ENCODE results near the gene CRHR2.

CRHR2 gene

DNA sequence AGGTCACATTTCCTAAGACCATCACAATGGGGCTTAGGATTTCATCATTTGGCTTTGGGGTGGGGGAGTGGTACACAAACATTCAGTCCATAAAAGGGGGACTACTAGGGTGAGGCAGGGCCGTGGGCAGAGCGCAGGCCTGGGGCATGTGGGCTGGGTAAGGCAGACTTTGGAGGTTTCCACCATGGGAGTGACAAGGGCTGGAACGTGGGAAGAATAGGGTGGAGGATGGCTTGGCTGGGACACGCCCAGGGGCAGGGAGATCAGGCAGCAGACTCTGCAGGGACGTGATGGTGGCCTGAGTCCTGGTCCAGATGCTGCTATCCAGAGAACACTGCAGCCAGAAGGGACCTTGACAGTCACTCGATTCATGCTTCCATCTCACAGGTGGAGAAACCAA lies 24.7 kb upstream of the CRHR2 start:
- DNase-seq (ENCODE audit: low spot score) = no peak

DNA sequence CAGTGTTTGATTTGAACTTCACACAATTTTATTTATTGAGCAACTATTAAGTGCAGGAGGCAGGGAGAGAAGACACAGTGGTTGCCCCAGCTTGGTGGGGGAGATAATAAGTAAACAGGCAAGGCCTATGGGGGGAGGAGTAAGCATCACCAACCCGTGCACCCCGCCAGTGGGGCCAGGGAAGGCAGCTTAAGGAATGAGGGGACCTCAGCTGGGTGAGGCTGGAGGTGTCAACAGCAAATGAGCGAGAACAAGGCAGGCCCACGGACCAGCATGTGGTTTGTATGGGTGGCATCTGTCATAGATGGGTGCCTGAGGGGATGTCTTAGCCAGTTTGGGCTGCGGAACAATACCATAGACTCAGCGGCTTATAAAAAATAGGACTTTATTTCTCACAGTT lies 24.1 kb upstream of the CRHR2 start:
- no peak for DNase-seq (ENCODE audit: low spot score)

DNA sequence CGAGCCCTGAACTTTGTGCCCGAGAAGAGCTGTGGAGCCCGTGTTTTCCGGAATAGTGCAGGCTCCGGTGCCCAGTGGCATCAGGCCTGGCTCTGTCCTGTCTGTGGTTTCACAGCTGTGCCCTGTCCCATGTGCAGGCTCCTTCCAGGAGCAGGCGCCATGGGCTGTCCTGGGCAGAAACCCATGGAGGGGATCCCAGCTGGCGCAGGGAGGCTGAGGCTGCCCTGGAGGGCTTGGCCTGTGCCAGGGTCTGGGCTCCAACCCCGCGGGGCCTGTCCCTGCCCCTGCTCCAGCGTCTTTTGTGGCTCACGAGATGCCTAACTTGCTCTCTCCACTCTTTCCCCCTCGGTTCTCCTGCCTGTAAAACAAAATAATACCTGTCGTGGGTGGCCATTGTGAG lies 23.3 kb upstream of the CRHR2 start:
- DNase-seq (ENCODE audit: low spot score) = no peak

DNA sequence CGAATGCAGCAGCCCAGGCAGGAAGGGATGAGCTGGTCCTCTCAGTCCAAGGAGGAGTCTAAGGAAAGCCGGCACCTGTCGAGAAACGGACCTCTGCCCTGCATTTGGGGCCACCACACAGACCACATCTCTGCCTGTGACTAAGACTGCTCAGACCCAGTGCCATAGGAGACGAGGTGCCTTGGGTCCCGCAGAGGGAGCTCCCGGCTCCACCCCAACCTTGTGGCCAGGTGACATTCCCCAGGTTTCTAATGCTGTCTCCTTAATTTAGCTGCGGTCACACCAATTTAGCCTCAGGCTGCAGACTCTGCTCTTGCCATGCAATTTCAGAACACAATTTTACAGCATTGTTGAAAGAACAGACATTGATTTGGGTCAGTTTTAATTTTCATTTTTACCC lies 22.8 kb upstream of the CRHR2 start:
- no peak for DNase-seq (ENCODE audit: low spot score)

DNA sequence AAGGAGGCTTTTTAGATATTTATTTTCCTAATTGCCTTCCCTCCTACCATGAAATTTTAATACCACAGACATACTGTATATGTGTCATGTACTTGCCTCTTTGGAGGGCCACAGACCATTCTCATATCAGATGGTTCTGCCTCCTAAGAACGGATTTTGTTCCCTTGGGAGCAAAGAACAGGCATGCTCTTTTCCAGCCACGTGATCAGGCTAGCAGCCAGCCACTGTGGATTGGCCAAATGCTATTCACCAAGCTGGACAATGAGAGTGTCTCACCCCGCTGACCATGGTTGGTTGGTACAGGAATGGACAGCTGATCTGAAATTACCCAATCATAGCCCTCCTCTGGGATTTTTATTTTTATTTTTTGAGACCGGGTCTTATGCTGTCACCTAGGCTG lies 21.5 kb upstream of the CRHR2 start:
- no peak for DNase-seq (ENCODE audit: low spot score)

DNA sequence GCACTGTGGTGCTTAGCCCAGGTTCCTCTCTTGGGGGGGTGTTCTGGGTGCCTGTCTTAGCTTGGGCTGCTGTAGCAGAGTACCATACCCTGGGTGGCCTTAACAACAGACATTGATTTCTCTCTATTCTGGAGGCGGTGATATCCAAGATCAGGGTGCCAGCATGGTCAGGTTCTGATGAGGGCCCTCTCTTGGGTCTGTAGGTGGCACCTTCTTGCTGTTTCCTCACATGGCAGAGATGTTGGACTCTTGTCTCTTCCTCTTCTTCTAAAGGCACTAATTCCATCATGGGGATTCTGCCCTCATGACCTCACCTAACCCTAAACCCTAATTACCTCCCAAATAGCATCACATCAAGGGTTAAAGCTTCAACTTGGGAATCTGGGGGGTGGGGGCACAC lies 19.9 kb upstream of the CRHR2 start:
- no peak for DNase-seq (ENCODE audit: low spot score)

DNA sequence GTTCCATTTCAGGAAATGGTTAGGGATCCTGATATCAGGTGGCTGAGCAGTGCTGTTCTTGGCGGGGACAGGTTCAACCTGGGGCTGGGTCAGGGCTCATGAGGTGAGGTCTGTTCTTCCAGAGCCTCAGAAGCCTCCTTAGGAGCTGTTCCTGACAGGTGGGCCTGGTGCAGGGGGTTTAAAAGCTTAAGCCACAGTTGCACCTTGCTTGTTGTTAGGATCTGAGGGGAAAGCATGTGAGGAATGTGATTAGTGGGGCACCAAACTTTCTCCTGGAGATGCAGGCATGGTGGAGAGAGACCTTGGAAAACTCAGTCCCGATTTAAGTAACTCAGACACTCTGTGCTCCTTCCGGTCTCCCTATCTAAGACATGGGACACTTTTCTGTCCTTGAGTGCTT lies 18.7 kb upstream of the CRHR2 start:
- DNase-seq (ENCODE audit: low spot score) = no peak

DNA sequence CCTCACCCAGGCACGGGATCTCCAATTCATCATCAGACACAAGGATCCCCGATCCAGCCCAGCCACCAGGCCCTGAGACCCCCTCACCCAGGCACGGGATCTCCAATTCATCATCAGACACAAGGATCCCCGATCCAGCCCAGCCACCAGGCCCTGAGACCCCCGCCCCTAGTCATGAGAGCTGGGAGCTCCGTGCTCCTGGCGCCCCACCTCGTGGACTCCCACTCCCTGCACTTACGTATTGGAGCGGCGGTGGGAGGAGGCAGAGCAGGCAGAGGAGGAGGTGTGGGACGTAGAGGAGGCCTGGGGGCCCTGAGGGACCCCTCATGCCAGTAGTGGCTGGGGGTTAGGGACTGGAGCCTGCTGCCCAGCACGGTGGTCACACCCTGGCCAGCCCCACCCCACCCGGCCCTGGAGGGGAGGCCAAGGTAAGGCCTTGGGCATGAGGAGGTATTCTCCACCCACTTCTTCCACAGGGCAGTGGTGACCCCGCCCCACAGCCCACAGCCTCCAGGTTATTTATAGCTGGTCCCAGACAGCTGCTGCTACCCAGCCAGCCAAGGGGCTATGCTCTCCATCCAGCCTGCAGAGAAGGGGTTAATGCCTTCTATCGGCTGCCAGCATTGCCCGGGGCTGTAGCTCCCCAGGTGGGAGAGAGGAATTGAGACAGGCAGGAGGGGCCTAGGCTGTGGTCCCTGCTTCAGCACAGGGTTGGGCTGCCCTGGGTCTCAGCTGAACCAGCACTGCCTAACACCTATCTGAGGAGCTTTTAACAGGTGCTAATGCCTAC lies 17.6 kb upstream of the CRHR2 start:
- DNase-seq (ENCODE audit: low spot score) = no peak

DNA sequence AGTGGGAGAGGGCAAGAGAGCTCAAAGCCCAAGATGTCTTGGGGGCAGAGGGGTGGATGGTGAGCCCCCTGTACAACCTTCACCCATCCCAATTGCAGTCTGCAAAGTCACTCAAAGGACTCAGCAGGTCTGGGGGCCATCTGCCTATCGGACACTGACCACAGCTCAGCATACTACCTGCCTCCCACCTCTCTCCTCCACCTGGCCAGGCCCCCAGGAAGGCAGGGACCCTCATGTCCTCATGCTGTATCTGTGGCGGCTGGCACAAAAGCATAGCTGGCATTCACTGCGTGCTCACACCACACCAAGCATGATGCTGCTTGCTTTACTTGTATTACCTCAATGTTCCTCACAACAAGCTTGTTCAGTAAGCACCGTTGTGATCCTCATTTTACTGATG lies 16.2 kb upstream of the CRHR2 start:
- no peak for DNase-seq (ENCODE audit: low spot score)

DNA sequence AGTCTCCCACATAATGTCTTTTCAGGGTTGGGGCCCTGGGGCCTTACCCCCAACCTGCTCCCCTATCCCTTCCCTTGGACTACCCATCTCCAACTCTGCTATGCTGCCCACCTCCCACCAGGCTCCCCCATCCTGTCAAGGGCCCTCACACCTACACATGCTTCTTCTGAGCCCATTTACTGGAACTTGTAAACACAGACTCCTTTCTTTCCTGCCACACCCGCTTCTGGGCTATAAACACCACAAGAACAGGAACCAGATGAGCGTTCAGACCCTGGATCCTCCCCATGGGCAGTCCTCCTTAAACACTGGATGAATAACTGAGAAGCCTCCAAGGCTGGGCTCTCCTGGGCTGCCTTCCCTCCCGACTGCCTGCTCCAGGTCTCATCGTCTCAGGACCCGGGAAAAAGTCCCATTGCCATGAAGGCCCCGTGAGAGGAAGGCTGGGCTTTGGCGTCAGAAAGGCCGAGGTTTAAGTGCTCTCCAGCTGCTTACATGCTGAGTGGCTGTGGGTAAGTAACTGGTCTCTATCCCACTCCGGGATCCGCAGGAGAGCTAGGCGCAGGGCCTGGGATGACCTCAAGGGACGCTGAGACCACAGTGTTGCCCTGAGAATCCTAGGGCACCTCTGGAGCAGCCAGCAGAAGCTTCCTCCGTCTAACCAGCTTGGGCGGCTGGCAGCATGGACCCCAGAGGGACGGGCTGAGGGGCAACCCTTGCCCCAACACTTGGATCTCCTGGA lies 15.6 kb upstream of the CRHR2 start:
- peak; percentile 80 for DNase-seq (ENCODE audit: low spot score)

DNA sequence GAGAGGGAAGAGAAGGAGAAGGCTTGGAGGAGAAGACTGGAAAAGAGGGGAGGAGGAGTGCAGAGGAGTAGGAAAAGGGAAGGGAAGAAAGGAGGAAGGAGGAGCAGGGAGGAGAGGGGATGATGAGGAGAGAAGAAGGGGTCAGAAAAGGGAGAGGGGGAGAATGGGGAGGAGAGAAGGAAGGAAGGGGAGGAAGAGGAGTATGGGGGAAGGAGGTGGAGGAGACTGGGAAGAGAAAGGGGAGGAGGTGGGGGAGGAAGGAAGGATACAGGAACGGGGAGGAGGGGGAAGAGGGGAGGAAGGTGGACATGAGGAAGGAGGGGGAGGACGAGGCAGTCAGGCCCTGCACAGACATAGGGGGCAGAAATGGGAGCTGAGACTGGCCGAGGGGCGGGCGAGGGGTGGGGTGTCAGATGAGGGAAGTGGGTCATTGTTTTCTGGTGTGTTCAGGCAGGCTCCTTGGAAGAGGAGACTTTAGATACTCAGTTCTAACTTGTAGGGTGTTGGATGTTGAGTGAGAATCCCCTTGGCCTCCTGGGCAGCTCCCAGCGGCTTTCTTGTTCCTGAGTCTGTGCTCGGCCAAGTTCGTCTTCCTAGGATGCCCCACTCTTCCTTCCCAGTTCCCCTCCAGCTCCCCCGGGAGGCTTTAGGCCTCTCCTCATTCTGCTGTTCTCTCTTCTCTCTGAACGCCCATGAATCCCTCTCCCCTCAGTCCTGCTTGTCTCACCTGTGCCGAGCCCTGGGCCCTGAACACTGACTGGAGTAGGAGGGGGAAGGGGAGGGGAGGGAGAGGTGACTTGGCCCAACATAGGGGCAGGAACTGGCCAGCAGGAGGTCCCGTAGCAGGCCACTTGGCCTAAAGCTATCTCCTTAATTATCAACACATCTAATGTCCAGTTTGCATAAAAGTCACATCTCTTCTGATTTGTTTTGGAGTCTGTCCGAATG lies 12.8 kb upstream of the CRHR2 start:
- no peak for DNase-seq (ENCODE audit: low spot score)

DNA sequence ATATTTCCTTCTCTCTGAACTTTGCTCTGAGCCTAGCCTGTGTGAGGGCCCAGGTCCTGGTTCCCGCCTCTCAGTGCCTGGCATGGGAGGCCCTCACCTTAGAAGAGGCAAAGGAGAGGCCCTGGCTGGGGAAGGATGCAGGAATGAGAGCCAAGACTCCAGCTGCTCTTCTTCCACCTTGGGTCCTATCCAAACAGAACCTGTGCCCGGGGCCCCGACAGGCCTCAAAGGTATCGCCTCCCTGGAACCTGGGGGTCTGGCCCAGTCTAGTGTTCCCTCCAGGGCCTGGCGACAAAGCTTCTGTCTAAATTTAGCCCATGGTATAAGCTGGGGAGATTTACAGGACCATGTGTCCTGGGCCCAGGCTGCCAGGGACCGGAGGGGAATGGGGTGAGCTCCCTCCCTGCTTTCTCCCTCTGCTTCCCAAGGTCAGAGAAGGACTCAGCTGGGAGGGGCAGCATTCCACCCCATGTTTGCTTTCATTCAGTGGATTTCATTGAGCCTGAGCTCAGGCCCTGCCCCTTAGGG lies 12.0 kb upstream of the CRHR2 start:
- no peak for DNase-seq (ENCODE audit: low spot score)

DNA sequence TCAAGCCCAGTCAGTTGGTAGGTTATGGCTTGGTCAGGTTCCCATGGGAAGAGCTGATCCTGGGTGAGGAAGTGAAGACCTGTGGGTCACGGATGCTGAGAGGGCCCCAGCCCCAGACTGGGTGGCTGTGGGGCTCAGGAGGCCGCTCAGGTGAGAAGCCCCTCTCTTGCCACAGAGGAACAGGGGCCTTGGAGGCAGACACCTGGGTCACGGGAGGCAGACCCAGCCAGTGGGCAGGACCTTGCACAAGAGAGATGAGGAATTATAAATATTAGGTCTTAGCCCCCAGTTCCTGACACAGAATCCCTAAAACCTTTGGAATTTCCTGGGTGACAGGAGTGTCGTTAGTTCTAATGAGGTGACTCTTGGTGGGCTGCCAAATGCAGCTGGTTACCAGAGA lies 10.6 kb upstream of the CRHR2 start:
- DNase-seq (ENCODE audit: low spot score) = no peak

DNA sequence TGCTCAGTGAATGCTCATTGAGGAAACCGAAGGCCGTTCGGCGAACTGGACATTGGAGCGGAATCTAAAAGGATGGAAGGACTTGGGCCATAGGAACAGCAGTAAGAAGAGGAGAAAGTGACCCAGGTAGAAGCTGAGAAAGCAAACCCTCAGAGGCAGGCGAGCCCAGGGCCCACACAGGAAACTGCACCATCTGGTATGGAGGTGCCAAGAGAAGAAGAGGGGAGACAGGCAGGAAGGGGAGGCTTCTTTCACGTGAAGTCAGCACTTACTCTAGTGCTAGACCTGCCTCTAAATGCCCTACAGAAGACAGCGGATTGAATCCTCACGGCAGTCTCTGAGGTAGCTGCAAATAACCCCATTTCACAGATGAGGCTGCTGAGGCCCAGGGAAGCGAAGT lies 10.2 kb upstream of the CRHR2 start:
- no peak for DNase-seq (ENCODE audit: low spot score)

DNA sequence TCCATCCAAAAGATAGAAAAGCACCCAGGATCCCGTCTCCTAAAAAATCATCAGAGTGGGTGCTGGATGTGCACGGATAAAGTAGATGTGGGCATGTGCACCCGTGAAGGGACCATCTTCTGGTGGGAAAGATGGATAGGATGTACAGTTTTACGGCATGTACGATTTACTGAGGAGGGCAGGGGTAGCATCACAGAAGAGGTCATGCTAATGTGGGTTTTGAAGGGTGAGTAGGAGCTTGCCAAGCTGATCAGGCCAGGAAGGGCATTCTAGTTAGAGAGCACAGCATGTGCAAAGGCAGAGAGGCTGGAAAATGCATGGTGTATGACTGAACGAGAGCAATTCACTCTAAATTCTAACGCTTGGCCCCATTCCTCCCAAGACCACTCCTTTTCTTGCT lies 7.8 kb upstream of the CRHR2 start:
- DNase-seq (ENCODE audit: low spot score) = no peak

DNA sequence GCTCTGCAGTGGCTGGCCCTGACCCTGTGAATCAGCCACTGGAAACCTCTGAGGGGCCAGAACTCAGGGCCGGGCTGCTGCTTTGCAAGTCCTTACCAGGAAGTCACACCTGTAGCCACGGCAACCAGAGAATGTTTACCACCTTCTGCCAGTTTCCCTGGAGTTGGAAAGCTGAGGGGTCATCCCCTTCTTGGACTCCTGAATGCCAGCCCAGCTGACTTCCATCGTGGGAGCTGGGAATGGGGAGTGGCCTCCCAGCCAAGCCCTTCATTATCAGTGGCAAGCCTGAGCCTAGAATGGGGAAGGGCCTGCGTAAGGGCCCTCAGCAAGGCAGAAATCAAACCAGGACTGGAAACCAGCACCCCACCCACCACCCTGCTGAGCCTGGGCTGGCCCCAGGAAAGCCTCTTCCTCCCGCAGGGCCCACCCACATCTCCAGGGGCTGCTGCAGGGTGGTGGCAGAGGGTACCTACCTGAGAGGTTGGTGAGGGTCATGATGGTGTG lies 6.5 kb upstream of the CRHR2 start:
- no peak for DNase-seq (ENCODE audit: low spot score)

DNA sequence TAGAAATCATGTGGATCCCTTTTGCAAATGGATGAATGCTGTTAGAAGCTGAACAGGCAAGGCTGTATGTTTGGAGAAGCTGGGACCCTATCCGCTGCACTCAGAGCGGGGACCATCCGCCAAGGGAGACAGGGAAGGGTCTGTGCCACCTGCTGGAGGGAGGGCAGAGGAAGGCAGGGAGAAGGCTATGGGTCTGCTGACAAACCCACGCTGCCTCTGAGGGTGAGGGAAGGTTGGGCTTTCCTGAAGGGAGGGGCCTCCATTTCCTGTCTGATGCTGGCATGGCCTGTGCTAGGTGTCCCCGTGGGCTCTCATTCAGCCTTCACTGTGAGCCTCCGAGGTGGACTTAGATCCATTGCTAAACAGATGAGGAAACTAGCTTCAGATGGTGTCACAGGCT lies 5.3 kb upstream of the CRHR2 start:
- DNase-seq (ENCODE audit: low spot score) = no peak

DNA sequence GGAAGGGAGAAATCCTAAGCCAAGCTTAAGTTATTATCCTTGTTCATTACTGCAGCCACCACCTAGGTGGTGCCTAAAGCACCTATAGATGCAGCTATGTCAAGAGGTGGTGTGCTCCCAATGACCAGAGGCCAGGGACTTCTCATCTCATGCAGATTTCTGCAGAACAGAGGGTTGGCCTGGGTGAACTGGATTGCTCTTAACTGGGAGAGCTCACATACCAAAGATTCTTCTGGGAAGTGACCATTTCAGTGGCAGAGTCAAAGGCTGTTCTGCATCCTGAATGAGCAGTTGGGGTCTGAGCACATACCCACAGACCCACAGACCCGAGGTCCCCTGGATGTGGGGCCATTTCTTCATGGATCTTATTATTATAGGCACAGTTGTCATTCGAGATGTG lies 2.1 kb upstream of the CRHR2 start:
- no peak for DNase-seq (ENCODE audit: low spot score)

DNA sequence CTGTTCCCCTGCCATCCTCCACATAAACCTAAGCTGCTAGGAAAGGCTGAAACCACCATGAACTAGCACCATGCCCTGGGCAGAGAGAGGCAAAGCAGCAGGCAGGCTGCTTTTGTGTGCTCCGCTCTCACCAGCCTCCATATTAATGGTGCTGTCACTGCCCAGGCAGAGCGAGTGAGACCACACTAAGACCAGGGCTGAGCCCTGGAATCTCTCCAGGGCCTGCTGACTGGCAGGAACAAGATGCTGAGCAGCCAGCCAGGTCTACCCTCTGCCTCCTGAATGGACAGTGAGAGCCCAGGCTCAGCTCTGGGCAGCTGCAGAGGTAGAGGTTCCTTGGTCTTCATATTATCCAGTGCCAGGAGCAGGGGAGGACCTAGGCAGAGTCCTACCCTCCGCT lies 1.6 kb upstream of the CRHR2 start:
- DNase-seq (ENCODE audit: low spot score) = no peak

DNA sequence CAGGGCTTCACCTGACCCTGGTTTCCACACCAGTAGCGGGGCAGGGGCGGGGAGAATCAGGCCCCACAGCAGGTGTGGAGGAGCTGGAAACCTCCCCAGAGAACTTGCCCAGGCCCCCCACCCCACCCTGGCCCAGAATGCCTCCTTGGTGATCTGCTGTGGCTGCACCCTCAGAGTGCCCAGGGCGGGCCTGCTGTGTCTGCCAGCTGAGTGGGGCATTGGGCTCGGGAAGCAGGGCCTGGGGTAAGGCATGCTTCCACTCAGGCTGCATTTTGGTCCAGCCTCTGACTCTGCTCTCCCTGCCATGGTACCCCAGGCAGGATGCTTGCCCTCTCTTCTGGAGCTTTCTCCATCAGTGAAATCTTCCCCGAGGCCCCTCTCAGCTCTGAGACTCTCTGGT lies 1.1 kb upstream of the CRHR2 start:
- DNase-seq (ENCODE audit: low spot score) = no peak

DNA sequence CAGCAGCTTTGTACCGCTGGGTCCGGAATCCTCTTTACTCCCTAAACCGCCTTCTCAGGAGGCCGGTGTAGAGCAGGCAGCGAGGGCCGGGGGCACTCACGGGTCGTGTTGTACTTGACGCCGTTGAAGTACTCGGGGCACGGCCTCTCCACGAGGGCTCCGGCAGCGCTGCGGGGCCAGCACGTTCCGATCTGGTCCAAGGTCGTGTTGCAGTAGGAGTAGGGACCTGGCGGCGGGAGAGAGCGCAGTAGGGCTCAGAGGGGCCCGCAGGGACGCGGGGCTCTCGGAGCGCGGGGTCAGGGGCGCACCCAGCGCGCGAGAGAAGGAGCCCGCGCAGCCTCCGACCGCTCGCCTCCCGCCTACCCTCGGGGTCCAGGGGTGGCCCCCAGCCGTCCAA lies 443 bp downstream of the CRHR2 start:
- DNase-seq (ENCODE audit: low spot score) = no peak

DNA sequence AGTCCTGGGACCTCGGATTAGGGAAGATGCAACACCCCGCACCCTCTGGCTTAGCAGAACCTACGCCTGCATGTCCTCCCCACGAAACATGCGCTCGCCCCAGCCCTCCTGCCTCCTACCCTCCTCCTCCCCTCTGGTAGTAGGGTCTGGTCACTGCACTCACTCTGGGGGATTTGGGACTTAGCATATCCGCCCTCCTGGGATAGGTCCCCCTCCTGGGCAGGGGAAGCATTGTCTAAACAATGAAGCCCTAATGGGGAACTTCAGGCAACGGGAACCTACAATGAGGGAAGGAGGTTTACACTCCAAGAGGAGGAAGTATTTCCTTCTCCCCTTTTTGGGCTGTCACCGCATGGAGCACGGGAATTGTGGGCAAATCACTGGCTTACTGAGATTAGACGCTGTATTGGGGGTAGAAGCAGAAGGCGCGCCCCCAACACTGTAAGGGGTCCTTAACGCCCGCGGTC lies 892 bp downstream of the CRHR2 start:
- no peak for DNase-seq (ENCODE audit: low spot score)

All from SW480 (cell line).